NCI-H1417 treated with DMSO at 0.1 percent for 48 hours (cell line): Measurements from ENCODE around the gene INTS6.
"Not testable (repeated sequence)": the region's sequence is repeated elsewhere in the genome, so short reads cannot be mapped to it uniquely, and the experiment has no call there.

Experiments
- DNase-seq: peaks from one replicate; lab custom pipeline; 2025; lab: John Stamatoyannopoulos, UW

The INTS6 gene

DNA sequence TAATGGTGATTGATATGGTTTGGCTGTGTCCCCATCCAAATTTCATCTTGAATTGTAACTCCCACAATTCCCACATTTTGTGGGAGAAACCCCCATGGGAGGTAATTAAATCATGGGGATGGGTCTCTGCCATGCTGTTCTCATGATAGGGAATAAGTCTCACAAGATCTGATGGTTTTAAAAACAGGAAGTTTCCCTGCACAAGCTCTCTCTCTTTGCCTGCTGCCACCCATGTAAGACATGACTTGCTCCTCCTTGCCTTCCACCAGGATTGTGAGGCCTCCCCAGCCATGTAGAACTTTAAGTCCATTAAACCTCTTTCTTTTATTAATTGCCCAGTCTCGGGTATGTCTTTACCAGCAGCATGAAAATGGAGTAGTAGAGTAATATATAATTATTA, 37.5 kb downstream of the INTS6 start:
- not testable (repeated sequence) for DNase-seq

GRCh38 chr13:51412431-51412830, 40.4 kb downstream of the INTS6 start:
- no peak for DNase-seq

- DNase-seq: no peak
These were observed 47.7 kb downstream of the INTS6 start for GRCh38 chr13:51405176-51405575.

GRCh38 chr13:51397262-51397941, 55.4 kb downstream of the INTS6 start:
- DNase-seq: no peak

GRCh38 chr13:51396352-51396751, 56.5 kb downstream of the INTS6 start:
- no peak for DNase-seq

GRCh38 chr13:51394724-51395123, 58.1 kb downstream of the INTS6 start:
- no peak for DNase-seq

GRCh38 chr13:51385114-51385513, 67.7 kb downstream of the INTS6 start:
- no peak for DNase-seq

DNA sequence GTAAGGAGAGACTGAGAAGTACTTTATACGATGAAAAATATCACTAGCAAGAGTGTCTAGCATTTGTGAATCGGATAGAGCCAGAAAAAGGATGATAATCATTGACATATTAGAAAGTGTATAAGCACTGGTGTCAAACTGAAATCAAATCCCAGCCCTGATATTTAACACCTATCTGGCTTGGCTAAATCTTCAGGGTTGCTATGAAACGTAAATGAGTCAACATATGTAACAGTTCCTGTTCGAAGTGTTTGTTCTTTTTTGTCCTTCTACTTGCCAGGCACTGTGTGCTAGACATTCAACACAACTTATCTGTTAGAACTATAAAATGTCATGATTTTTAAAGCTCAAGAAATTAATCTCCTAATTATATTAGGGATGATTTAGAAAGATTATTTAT, 72.6 kb downstream of the INTS6 start:
- DNase-seq: no peak

DNA sequence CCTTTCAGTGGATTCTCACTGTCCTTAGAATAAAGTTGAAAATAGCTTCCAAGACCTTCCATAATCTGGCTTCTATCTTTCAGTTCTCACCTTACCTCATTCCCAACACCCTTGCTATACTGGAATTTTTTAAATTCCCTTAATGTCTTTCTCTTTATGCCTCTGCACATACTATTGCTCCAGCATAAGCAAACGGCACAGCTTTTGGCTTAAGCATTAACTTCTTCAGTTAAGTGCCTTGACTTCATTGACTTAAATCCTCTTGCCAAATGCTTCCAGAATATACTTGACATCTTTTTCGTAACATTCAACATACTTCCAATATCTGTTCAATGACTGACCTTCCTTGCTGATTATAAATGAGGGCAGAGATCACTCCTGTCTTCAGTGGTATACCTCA, 79.4 kb downstream of the INTS6 start:
- DNase-seq: no peak

- DNase-seq: no peak
These were observed 81.0 kb downstream of the INTS6 start for GRCh38 chr13:51371768-51372399.

DNA sequence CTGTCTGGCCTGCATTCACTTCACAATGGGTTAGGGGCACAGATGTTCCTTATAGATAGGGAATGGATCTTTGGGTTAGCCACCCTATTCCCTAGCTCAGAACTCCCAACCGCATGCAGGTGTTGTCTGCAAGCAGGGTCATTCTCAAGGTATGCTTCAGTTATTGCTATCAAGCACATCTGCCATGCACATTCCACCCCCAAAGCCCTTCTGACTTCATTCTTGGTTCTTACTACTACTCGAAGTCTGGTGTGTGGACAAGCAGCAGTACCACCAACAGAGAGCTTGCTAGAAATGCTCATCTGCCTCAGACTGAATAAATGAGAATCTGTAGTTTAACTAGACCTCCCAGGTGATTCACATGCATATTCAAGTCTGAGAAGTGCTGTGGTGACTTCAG, 82.0 kb downstream of the INTS6 start:
- DNase-seq: no peak

GRCh38 chr13:51370116-51370515, 82.7 kb downstream of the INTS6 start:
- no peak for DNase-seq

GRCh38 chr13:51364404-51365008, 88.3 kb downstream of the INTS6 start:
- no peak for DNase-seq

GRCh38 chr13:51363625-51364024, 89.2 kb downstream of the INTS6 start:
- no peak for DNase-seq

GRCh38 chr13:51361106-51361505, 91.7 kb downstream of the INTS6 start:
- no peak for DNase-seq

GRCh38 chr13:51360489-51360888, 92.3 kb downstream of the INTS6 start:
- no peak for DNase-seq

DNA sequence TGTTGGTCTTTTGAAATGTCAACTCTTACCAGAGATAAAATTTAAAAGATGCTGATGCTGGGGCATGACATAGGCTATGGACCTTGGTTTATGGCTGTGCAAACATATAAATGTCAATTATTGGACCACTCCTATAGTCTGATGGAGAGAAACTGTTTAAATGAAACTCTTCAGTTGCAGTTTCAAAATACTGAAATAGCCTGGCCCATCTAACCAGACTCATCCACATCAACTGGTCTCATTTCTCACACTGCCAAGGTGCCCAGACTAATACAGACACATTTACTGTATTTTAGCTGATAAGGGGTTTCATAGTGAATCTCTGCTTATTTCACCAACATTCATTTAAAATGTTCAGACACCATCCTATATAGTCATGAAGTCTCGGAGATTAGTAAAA, 93.5 kb downstream of the INTS6 start:
- no peak for DNase-seq

- DNase-seq: no peak
These were observed 94.8 kb downstream of the INTS6 start for GRCh38 chr13:51357928-51358595.

- DNase-seq: no peak
These were observed 97.6 kb downstream of the INTS6 start for GRCh38 chr13:51355217-51355616.

- DNase-seq: no peak
These were observed 103.8 kb downstream of the INTS6 start for GRCh38 chr13:51349016-51349415.

- no peak for DNase-seq
These were observed 104.5 kb downstream of the INTS6 start for GRCh38 chr13:51348069-51348967.

DNA sequence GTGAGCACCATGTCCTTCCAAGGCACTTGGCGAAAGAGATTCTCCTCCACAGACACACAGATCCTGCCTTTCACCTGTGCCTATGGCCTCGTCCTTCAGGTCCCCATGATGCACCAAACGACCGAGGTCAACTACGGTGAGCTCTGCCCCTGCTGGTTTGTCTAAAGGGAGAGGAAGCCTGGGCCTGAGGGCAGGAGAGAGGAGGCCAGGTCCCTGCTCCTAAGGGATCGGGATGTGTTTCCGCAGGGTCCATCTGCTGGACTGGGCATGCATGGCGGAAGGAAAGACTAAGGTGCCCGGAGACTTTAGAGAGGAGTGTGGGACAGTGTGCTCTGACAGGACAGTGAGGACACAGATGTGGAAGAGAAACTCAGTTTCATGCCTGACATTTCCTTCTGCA, 105.7 kb downstream of the INTS6 start:
- DNase-seq: no peak
